H1 (cell line): ENCODE data around the gene PITPNB. TPM values are rescaled to one million over a fixed set of nuclear protein-coding genes. Genes with fewer than 3 reads are reported as not detected.

Experiments used
- CTCF ChIA-PET: fragments of 300-600 bp; sonication (Branson Sonifier 250); formaldehyde crosslinking; loops from one replicate; lab custom pipeline; 2021; ENCODE audit not compliant: partially characterized antibody; lab: Charles Lee
- POLR2A ChIA-PET: fragments of 300-600 bp; sonication (Branson Sonifier 250); formaldehyde crosslinking; loops from one replicate; lab custom pipeline; 2021; ENCODE audit warnings: inconsistent platforms; ENCODE audit not compliant: partially characterized antibody; lab: Charles Lee
- DNase-seq, 2 experiments: peaks; one replicate each; pipeline versions ENCODE4 v3.0.0 to v3.0.0-alpha.2; 2010 to 2022; ENCODE audit warnings: low spot score in 2 of 2, low read depth in 1 of 2, mixed read lengths in 1 of 2
- FAIRE-seq: peaks from 2 replicates; lab custom pipeline; 2011; peaks lifted over from hg19 to GRCh38; lab: Jason Lieb, UNC
- H2AFZ ChIP-seq: 2 replicates; pipeline ENCODE4 v1.8.1; 2012; ENCODE audit warnings: low read length, inconsistent platforms
- H2AK5ac ChIP-seq: 2 replicates; pipeline ENCODE4 v1.6.1; 2013; ENCODE audit warnings: low read depth, low read length
- H2BK120ac ChIP-seq: replicated peaks from 2 replicates; pipeline ENCODE3; 2013; ENCODE audit warnings: low read depth, low read length, inconsistent platforms
- H2BK12ac ChIP-seq: 2 replicates; pipeline ENCODE4 v1.6.1; 2013; ENCODE audit warnings: low read depth, low read length
- H2BK15ac ChIP-seq: 2 replicates; pipeline ENCODE4 v1.6.1; 2013; ENCODE audit warnings: low read length
- H2BK20ac ChIP-seq: 2 replicates; pipeline ENCODE4 v1.6.1; 2013; ENCODE audit warnings: low read length
- H2BK5ac ChIP-seq: 2 replicates; pipeline ENCODE4 v1.6.1; 2013; ENCODE audit warnings: low read depth, low read length
- H3K14ac ChIP-seq: 2 replicates; pipeline ENCODE4 v1.6.1; 2013; ENCODE audit warnings: inconsistent platforms; ENCODE audit not compliant: insufficient read length
- H3K18ac ChIP-seq: 2 replicates; pipeline ENCODE4 v1.6.1; 2013; ENCODE audit warnings: low read length; ENCODE audit errors: extremely low read depth
- H3K23ac ChIP-seq: 2 replicates; pipeline ENCODE4 v1.6.1; 2013; ENCODE audit warnings: inconsistent platforms; ENCODE audit not compliant: insufficient read length
- H3K23me2 ChIP-seq: 2 replicates; pipeline ENCODE4 v1.6.1; 2013; ENCODE audit warnings: low read depth, low read length
- H3K27ac ChIP-seq: 2 replicates; pipeline ENCODE4 v1.6.1; 2011; ENCODE audit warnings: low read depth, low read length, inconsistent platforms
- H3K27me3 ChIP-seq, 4 experiments: replicated peaks in 1 of 4; 1 replicate in 1 of 4; 2 replicates in 3 of 4; pipeline versions ENCODE4 v1.6.1 to v1.8.1; 2011 to 2013; ENCODE audit warnings: low read length in 3 of 4, mild to moderate bottlenecking in 3 of 4, inconsistent platforms in 2 of 4, mixed read lengths in 2 of 4, moderate library complexity in 1 of 4; ENCODE audit not compliant: control insufficient read depth in 3 of 4, insufficient read depth in 3 of 4; ENCODE audit errors: extremely low read depth in 1 of 4
- H3K36me3 ChIP-seq, 4 experiments: 2 replicates each; pipeline versions ENCODE4 v1.6.1 to v1.8.1; 2011 to 2013; ENCODE audit warnings: mild to moderate bottlenecking in 4 of 4, low read length in 3 of 4, moderate library complexity in 2 of 4, control low read depth in 1 of 4, inconsistent platforms in 1 of 4; ENCODE audit not compliant: insufficient read depth in 4 of 4, control insufficient read depth in 2 of 4
- H3K4ac ChIP-seq: replicated peaks from 2 replicates; pipeline ENCODE3; 2013; ENCODE audit warnings: low read length, low read depth, mixed read lengths, inconsistent platforms; ENCODE audit not compliant: insufficient read length
- H3K4me1 ChIP-seq, 4 experiments: replicated peaks in 1 of 4; 1 replicate in 1 of 4; 2 replicates in 3 of 4; pipeline versions ENCODE4 v1.6.1 to v1.8.1; 2011 to 2013; ENCODE audit warnings: low read length in 3 of 4, inconsistent platforms in 2 of 4, mixed read lengths in 1 of 4; ENCODE audit not compliant: insufficient read depth in 4 of 4, control insufficient read depth in 3 of 4
- H3K4me2 ChIP-seq, 2 experiments: 2 replicates each; pipeline versions ENCODE4 v1.6.1 to v1.8.1; 2011 to 2013; ENCODE audit warnings: low read depth in 2 of 2, low read length in 2 of 2, control low read depth in 1 of 2, inconsistent platforms in 1 of 2, mild to moderate bottlenecking in 1 of 2; ENCODE audit not compliant: insufficient read depth in 1 of 2
- H3K4me3 ChIP-seq, 4 experiments: fragments of 200-600, 300-600 bp in 1 of 4; sonication (generic), shearing (Covaris generic), sonication (Bioruptor Twin) in 1 of 4; 2 replicates each; pipeline versions ENCODE4 v1.5.1 to v1.8.1; 2011 to 2016; ENCODE audit warnings: low read length in 4 of 4, low read depth in 3 of 4, control low read depth in 2 of 4, inconsistent platforms in 2 of 4, mild to moderate bottlenecking in 2 of 4, mixed read lengths in 1 of 4, moderate library complexity in 1 of 4; ENCODE audit not compliant: insufficient read depth in 2 of 4; ENCODE audit errors: extremely low read depth in 1 of 4
- H3K56ac ChIP-seq: replicated peaks from 2 replicates; pipeline ENCODE3; 2013; ENCODE audit warnings: low read depth, mild to moderate bottlenecking, mixed read lengths, low read length, inconsistent platforms; ENCODE audit not compliant: insufficient read length
- H3K79me1 ChIP-seq: 2 replicates; pipeline ENCODE4 v1.6.1; 2013; ENCODE audit warnings: low read depth, low read length, control low read depth
- H3K79me2 ChIP-seq, 2 experiments: 2 replicates each; pipeline versions ENCODE4 v1.6.1 to v1.8.1; 2012 to 2013; ENCODE audit warnings: low read length in 2 of 2, mild to moderate bottlenecking in 2 of 2, inconsistent platforms in 1 of 2; ENCODE audit not compliant: insufficient read depth in 2 of 2, control insufficient read depth in 1 of 2
- H3K9ac ChIP-seq, 4 experiments: replicated peaks in 1 of 4; 1 replicate in 1 of 4; 2 replicates in 3 of 4; pipeline versions ENCODE4 v1.6.1 to v1.8.1; 2011 to 2013; ENCODE audit warnings: low read depth in 3 of 4, low read length in 3 of 4, control low read depth in 2 of 4, mild to moderate bottlenecking in 2 of 4, moderate library complexity in 2 of 4, inconsistent platforms in 1 of 4; ENCODE audit errors: extremely low read depth in 1 of 4
- H3K9me3 ChIP-seq, 2 experiments: 2 replicates each; pipeline versions ENCODE4 v1.6.1 to v1.8.1; 2012 to 2013; ENCODE audit warnings: mild to moderate bottlenecking in 2 of 2, moderate library complexity in 2 of 2, control low read depth in 1 of 2, inconsistent platforms in 1 of 2, low read depth in 1 of 2, low read length in 1 of 2, mixed read lengths in 1 of 2; ENCODE audit not compliant: insufficient read depth in 2 of 2
- H4K20me1 ChIP-seq, 2 experiments: replicated peaks in 1 of 2; 2 replicates each; pipeline versions ENCODE3 to v1.8.1; 2011 to 2013; ENCODE audit warnings: inconsistent platforms in 2 of 2, low read length in 2 of 2, mild to moderate bottlenecking in 1 of 2; ENCODE audit not compliant: insufficient read depth in 2 of 2, control insufficient read depth in 1 of 2
- H4K5ac ChIP-seq: 2 replicates; pipeline ENCODE4 v1.6.1; 2013; ENCODE audit warnings: low read length, low read depth, mixed read lengths, inconsistent platforms; ENCODE audit not compliant: insufficient read length
- H4K8ac ChIP-seq: 2 replicates; pipeline ENCODE4 v1.8.0; 2013; ENCODE audit warnings: mild to moderate bottlenecking, moderate library complexity, low read length, inconsistent platforms; ENCODE audit not compliant: insufficient read depth; ENCODE audit errors: extremely low read depth
- H4K91ac ChIP-seq: replicated peaks from 2 replicates; pipeline ENCODE3; 2013; ENCODE audit warnings: low read length, mixed read lengths, inconsistent platforms; ENCODE audit not compliant: insufficient read length
- BACH1 ChIP-seq: IDR thresholded peaks from 2 replicates; pipeline ENCODE4 v1.6.1; 2012; ENCODE audit warnings: low read length, improper control_type of control experiment
- EP300 ChIP-seq, 2 experiments: IDR thresholded peaks; 1 replicate in 1 of 2; 2 replicates in 1 of 2; pipeline ENCODE4 v1.6.1; 2011 to 2012; ENCODE audit warnings: low read depth in 2 of 2, low read length in 2 of 2, mild to moderate bottlenecking in 2 of 2, borderline replicate concordance in 1 of 2, inconsistent platforms in 1 of 2, moderate library complexity in 1 of 2
- WGBS, 2 experiments: shearing (Covaris generic) in 1 of 2; methylation state at CpG; one replicate each; pipeline versions ENCODE4 v1.1.6 to v1.1.7; 2013 to 2015; ENCODE audit warnings: low lambda C conversion rate in 2 of 2, mixed read lengths in 2 of 2, inconsistent platforms in 1 of 2, low coverage in 1 of 2, missing lambda C conversion rate in 1 of 2; ENCODE audit not compliant: insufficient replicate concordance in 2 of 2, insufficient coverage in 1 of 2, insufficient read length in 1 of 2; ENCODE audit errors: extremely low coverage in 1 of 2, missing lambda C conversion rate in 1 of 2; 5-methylcytosine and 5-hydroxymethylcytosine counted together
- polyA plus RNA-seq, 7 experiments: library from polyadenylated mRNA; depleted of rRNA in 3 of 7; stranded (reverse) in 5 of 7; unstranded in 2 of 7; fragments of >200 nt in 5 of 7; fragments of 200-250 nt in 2 of 7; gene quantifications; 1 replicate in 5 of 7; 2 replicates in 1 of 7; 4 replicates in 1 of 7; pipeline versions ENCODE4 v1.2.1 to v1.2.3, GENCODE V29; 2011 to 2013; ENCODE audit warnings: missing spikeins in 2 of 7, mixed read lengths in 2 of 7
- total RNA-seq: library from RNA; stranded (reverse); fragmentation: NEBNext Ultra II Directional; extraction: Animal tissue kit (Norgen Biotek cat#: 25700); gene quantifications from 2 replicates; pipeline ENCODE4 v1.2.1, GENCODE V29; 2021

PITPNB gene
- total and polyA plus RNA-seq, 2 of the 8 experiments (the other 6 are each of a cell fraction or from before 2014, with no cell fraction given) = 24.6 to 89.3 TPM

DNA sequence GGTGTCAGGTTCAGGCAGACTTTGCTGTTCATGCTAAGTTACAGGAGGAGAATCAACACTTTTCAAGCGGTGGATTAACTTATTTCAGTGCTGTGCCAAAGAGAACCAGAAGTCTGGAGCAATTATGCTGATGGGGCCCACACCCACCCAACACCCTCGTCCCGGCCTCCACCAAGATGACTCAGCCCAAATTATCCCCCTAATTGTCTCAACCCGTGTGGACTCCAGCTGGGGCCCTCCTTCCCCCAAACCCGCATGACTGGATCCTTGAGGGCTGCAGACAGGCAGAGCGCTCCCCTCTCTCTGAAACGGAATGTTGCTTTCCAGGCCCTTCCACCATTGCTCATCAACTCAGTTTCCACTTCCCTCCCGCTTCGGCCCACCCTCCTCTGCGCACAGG is 82.9 kb downstream of the PITPNB start:
- H3K4me3 ChIP-seq = no peak overlapping the region
- no peaks in the 10 kb centered on the region for H4K20me1 ChIP-seq
- no peak overlapping the region for H2BK20ac ChIP-seq
- ChIA-PET CTCF (interaction anchor here (1.0 to 1.2 kb wide), 2 partner anchors 11 to 154 kb away, joined by 3 read pairs; no protein-coding TSS in a partner anchor), POLR2A (no interaction called here)
- H3K27me3 ChIP-seq = 0 out of 7 replicates have a peak, but pooled peaks cover 0 to 2% (median 0%) of the 10 kb centered on the region in 4 experiments
- 0 out of 2 replicates have a peak overlapping the region, but pooled peaks have one; percentile 1 for H2AFZ ChIP-seq
- no peak overlapping the region; the same call in 1 of the 2 replicates for H2BK5ac ChIP-seq
- H2BK120ac ChIP-seq = no peak overlapping the region
- no peak overlapping the region; a peak in 1 of 4 replicates for H3K4me2 ChIP-seq
- H3K36me3 ChIP-seq = no peaks in the 10 kb centered on the region
- no peak overlapping the region for H3K27ac ChIP-seq
- TF ChIP-seq EP300 (IDR thresholded peaks at IDR 0.05; ENCODE audit: borderline replicate concordance in 1 of 2, low read depth in 2 of 2, low read length in 2 of 2) (no peak), BACH1 (0 out of 2 replicates have a peak, but pooled peaks have one; percentile 33)
- no peak overlapping the region for H2BK15ac ChIP-seq
- peaks cover 3 to 8% (median 6%) of the 10 kb centered on the region in 4 experiments for H3K4me1 ChIP-seq
- no peak overlapping the region for H3K9ac ChIP-seq
- peak overlapping the region; percentile 51 for H3K18ac ChIP-seq
- no peak overlapping the region for H4K8ac ChIP-seq
- no peak overlapping the region for H3K4ac ChIP-seq
- no peaks in the 10 kb centered on the region for H3K79me1 ChIP-seq
- no peaks in the 10 kb centered on the region for H3K79me2 ChIP-seq
- H3K23ac ChIP-seq = no peak overlapping the region
- peaks cover 0 to 3% of the 10 kb centered on the region in 2 experiments; a peak in 1 of 4 replicates for H3K9me3 ChIP-seq
- H3K14ac ChIP-seq = no peak overlapping the region
- H2AK5ac ChIP-seq = peak overlapping the region; percentile 10; the same call in 1 of the 2 replicates
- 65% methylated on average over 9 of the region's 10 CpGs; no CpG with 5 or more reads in 1 of the 2 experiments for WGBS, 2 experiments
- H3K56ac ChIP-seq = no peak overlapping the region
- FAIRE-seq (no peak), DNase-seq (no peak)
- peak overlapping the region; percentile 50; the same call in 1 of the 2 replicates for H2BK12ac ChIP-seq
- H4K5ac ChIP-seq = no peak overlapping the region
- no peaks in the 10 kb centered on the region for H3K23me2 ChIP-seq
- peak overlapping the region; percentile 25 for H4K91ac ChIP-seq
